Activated T-cell treated with anti-CD3 and anti-CD28 coated beads for 48 hours (primary cell): ENCODE results near the gene ZNF2.

Experiments
- DNase-seq: peaks from one replicate; pipeline ENCODE4 v3.0.0-alpha.2; 2020; ENCODE audit warnings: low read depth

ZNF2 gene

GRCh38 chr2:95206096-95206495 lies 40.5 kb downstream of the ZNF2 start:
- DNase-seq: no peak

- DNase-seq: peak; percentile 80
Measured at GRCh38 chr2:95207111-95207961, 41.7 kb downstream of the ZNF2 start, which contains the start of gene ZNF892. ZNF892 (plus strand) TSS chr2:95207521; CDS start chr2:95207816, 295 bp downstream.

- DNase-seq: no peak
Measured at GRCh38 chr2:95208106-95208505, 42.5 kb downstream of the ZNF2 start.

- no peak for DNase-seq
Measured at GRCh38 chr2:95215018-95215612, 49.5 kb downstream of the ZNF2 start.

- no peak for DNase-seq
Measured at GRCh38 chr2:95220449-95220848, 54.8 kb downstream of the ZNF2 start.

- no peak for DNase-seq
Measured at GRCh38 chr2:95225658-95226057, 60.0 kb downstream of the ZNF2 start.

- peak; percentile 25 for DNase-seq
Measured at GRCh38 chr2:95231723-95232122, 66.1 kb downstream of the ZNF2 start.

GRCh38 chr2:95232232-95232631 lies 66.6 kb downstream of the ZNF2 start:
- DNase-seq: no peak
